GM21737 (cell line): ENCODE measurements around the gene REM2.

Experiments
- ATAC-seq: cut with Tn5 transposase; IDR thresholded peaks from one replicate; pipeline ENCODE4 v1.9.1; 2021; ENCODE audit warnings: mild to moderate bottlenecking, moderate library complexity; ENCODE audit not compliant: unreplicated experiment

The REM2 gene

DNA sequence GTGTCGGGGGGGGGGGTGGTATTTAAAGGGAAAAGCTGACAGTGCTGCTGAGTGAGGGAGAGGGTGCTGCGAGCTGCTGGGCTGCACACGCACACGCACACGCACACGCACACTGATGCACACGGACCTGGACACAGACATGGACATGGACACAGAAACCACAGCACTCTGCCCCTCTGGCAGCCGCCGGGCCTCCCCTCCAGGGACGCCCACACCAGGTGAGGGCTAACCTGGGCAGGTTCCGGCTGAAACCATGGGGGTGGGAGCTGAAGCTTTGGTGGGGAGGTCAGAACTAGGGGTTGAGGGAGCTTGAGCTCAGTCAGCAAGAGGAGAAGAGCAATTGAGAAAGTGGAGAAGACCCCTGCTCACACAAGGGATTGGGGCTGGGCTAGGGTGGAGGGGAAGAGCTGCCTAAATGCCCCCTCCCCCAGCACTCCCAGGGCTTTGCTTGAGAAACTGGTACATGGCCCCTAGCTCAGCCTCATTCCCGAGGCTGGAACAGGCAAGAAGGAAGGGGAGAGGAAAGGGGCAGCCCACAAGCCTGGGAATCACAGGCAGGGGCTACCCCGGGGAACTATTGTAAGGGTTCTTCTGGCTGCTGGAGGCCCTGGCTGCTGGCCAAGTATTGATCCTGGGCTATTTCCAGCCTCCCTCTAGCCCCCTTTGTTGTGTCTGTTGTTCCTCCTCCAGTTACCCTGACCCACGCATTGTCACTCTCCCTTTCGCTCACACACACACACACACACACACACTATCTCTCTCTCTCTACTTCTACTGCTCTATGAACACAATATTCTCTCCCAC lies at the start of gene REM2:
Gene REM2 (plus strand): TSS at position 50 of the 804 bp plus-strand sequence. CDS start 66 bp downstream, at position 116.
- no peak for ATAC-seq

DNA sequence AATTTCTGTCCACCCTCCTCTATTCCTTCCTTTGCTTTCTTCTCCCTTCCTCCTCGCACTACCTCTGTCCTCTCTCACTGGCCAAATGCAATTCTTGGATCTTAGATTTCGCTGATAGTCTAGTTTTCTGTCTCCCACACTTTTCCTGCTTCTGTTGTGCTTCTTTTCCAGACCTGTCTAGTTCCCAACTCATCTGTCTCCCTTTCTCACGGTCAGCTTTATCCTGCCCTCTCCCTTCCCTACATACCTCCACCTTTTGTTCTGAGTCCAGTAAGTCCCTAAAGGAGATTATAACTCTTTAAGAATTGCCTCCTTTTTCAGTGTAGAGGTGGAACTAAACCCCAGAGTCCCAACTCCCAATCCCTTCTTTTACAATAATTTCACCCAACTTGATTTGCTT lies 47.5 kb upstream of the REM2 start:
- ATAC-seq: no peak

- no peak for ATAC-seq
Observed at GRCh38 chr14:22836301-22837113, 46.5 kb upstream of the REM2 start, which contains the start of gene MMP14. Gene MMP14, plus strand, starts transcription at chr14:22836585. Its CDS starts 233 bp downstream, at chr14:22836818.

DNA sequence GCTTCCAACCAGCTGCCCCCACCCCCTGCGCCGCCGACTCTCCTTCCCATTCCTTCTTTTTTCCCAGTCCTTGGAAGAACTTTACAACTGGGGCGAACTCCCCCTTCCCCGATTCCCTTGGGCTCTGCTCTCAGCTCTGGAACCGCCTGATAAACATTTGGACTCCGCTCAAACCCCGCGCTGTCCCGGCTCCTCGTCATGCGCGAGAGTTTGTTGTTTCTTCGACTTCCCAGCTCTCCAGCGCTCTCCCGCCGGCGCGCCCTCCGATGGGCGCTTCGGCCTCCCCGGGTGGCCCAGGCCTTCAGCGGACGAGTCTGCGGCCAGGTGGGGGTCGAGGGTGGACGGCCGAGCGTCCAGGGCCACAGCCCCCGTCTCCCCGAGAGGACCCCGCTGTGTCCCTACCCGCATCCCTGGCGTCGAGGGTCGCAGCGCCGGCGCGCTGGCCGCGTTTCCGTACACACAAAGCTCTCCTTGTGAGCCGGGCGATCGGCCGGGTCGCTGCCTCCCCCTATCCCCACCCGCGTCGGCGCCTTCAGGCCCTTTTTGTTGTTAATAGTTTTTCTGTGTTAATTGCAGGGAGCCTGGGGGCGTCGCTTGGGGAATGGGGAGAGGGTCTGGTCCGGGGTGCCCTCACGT lies 45.8 kb upstream of the REM2 start:
- no peak for ATAC-seq

GRCh38 chr14:22837750-22838538 lies 45.1 kb upstream of the REM2 start:
- no peak for ATAC-seq

DNA sequence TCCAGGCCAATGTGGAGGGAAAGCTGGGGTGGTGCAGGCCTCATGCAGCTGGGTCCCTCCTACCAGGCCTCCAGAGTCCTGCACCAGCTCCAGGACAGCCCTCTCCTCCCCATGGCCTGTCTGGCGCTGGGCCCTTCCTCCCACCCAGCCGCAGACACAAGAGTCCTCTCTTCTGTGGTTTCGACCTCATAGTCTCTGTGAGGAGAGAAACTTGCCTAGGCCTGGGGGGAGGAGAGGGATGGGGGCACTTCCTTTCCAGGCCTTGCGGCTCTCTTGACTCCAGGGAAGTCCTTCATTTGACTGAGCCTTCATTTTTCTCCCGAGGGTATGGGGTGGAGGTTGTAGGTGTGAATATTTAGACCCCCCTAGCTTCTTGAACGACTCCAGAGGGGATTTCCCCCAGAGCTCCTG lies 44.4 kb upstream of the REM2 start:
- ATAC-seq: no peak

DNA sequence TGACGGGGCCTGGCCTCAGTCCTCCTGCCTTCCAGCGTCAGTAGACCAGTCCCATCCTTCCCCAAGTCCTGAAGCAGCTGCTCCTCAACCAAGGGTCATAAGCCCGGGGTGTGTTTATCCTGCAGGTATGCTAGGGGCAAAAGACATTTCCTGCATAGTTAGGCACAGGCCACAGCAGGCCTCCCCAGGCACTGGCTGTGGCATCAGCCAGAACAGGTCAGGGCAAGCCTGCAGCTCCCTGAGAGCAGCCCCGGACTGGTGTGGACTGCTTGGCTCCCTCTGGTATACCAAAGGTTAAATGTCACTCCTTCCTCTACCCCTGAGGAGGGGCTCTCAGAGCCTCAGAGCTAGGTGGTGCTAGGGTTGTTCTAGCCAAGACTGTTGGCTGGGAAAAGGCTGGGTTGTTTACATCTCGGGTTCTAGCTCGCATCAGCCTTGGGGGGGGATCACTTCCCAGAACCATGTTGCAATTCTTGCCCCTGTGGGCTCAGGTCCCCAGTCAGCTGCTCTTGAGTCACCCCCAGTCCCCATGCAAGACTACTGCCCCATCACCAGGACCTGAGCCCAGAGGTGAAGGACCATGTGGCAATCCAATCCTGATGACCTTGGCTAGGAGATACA lies 43.8 kb upstream of the REM2 start:
- ATAC-seq: no peak

DNA sequence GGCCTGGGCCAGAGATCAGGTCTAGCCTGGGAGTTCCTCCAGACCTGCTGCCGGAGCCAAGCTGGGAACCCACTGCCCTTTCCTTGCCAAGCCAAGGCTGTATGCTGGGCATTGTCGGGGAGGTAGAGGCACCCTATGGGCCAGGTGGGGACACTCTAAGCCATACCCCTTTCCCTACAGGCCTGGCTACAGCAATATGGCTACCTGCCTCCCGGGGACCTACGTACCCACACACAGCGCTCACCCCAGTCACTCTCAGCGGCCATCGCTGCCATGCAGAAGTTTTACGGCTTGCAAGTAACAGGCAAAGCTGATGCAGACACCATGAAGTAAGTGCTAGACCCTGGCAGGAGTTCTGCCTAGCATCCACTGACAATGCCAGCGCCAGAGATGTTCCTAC lies 41.7 kb upstream of the REM2 start:
- ATAC-seq: no peak

DNA sequence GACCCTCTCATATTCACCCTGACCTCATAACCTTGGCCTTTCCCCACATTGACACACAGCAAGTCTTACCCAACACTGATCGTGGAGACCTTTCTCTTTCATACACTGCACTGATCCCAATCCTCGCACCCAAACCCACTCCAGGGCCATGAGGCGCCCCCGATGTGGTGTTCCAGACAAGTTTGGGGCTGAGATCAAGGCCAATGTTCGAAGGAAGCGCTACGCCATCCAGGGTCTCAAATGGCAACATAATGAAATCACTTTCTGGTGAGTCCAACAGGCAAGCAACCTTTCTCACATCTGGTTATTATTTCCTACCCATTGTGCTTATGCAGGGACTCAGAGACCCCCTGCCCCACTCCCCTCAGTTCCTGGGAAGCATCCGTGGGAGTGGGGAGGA lies 41.3 kb upstream of the REM2 start:
- ATAC-seq: no peak

DNA sequence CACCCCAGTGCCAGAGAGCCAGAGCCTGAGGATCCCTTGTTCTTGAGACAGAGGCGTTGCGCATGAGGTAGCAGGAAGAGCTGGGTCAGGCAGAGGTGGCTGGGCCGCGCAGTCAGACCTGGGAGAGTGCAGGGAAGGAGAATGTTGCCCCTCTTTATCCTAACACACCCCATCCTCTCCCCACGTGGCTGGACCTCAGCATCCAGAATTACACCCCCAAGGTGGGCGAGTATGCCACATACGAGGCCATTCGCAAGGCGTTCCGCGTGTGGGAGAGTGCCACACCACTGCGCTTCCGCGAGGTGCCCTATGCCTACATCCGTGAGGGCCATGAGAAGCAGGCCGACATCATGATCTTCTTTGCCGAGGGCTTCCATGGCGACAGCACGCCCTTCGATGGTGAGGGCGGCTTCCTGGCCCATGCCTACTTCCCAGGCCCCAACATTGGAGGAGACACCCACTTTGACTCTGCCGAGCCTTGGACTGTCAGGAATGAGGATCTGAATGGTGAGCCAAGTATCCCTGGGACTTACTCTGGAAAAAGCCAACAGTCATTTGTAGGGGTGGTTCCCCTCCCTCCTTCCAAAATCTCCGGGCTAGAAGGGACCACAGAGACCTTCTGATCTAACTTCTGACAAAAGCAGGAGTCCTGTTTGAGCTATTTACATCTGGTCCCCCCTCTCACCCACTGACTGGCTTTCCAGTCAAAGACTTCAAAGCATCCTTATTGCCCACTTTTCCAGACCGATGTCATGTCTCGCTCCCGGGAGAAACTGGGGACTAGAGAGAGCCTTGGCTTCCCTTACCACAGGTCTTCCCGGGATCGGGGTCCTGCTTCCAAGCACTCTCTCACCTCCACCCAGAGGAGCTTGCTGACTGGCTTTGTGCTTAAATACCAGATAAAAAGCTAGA lies 40.6 kb upstream of the REM2 start:
- no peak for ATAC-seq

DNA sequence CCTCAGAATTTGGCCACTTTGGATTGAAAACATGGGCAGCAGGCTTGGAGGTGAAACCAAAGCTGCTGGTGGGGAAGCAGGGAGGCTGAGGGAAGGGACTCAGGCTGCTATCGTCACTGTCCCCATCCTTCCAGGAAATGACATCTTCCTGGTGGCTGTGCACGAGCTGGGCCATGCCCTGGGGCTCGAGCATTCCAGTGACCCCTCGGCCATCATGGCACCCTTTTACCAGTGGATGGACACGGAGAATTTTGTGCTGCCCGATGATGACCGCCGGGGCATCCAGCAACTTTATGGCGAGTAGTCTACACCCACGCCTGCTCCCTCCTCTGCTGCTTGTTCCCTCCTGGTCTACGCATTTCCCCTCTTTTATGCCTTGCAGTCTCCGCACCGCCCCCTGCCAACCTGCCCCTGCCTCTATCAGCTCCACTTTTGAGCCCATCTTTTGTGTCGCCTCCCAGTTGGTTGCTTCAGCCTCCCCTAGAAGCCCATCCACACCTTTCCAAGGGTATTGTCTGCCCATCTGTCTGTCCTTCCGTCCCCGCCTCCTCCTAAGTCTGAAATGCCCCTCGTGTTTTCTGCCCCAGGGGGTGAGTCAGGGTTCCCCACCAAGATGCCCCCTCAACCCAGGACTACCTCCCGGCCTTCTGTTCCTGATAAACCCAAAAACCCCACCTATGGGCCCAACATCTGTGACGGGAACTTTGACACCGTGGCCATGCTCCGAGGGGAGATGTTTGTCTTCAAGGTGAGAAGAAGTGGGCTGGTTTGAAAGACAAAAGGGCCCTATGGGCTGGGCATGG lies 39.7 kb upstream of the REM2 start:
- ATAC-seq: no peak

- ATAC-seq: no peak
Observed at GRCh38 chr14:22844221-22845102, 38.6 kb upstream of the REM2 start.

DNA sequence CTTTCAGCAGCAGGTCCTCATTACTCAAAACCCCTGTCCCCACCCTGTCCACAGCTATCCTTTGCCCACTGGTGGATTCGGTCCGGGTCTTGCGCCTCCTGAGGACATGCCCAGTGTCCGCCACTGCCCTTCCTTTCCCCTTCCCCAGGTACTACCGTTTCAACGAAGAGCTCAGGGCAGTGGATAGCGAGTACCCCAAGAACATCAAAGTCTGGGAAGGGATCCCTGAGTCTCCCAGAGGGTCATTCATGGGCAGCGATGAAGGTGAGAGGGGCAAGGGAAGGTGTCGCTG lies 38.0 kb upstream of the REM2 start:
- no peak for ATAC-seq

GRCh38 chr14:22845821-22846625 lies 37.0 kb upstream of the REM2 start:
- no peak for ATAC-seq

GRCh38 chr14:22846811-22847307 lies 36.2 kb upstream of the REM2 start:
- no peak for ATAC-seq

DNA sequence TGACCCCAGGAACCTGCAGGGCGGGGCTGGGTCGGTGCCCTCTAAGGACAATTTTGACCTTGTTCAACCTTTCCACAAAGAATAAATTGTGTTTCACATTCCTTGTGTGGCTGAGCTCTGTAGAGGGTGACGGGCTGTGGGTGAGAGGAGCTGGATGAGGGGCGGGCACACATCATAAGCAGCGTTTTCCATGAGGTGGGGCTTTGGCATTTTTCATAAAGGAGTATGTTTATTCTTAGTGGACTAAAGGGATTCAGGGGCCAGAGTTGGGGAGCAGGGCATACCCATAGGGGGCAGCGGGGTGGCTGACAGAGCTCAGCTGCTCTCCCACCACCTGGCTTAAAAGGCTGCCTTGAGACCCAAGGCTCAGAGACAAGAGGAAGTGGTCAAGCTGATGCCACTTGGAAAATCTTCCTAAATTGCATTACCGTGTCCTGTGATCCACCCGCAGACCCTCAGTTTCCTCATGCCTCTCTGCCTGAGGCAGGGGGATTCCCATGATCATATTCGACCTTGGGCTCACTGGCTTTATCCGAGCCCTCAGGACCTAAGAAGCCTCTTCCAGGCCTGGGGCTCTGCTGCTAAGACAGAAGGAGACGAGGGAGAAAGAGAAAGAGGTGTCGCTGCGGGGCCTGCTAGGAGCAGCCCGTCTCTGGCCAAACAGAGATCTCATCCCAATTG lies 35.2 kb upstream of the REM2 start:
- no peak for ATAC-seq
